CD4-positive, alpha-beta T cell treated with Interferon gamma for 1 hour (primary cell): ENCODE results near the gene JPT1.
A peak's percentile ranks its signal among the peaks of the same experiment; 100 is the strongest.
"Not testable (repeated sequence)": the region's sequence is repeated elsewhere in the genome, so short reads cannot be mapped to it uniquely, and the experiment has no call there.

ENCODE experiments used
- DNase-seq: peaks from one replicate; pipeline ENCODE4 v3.0.0-alpha.2; 2020

JPT1 gene

GRCh38 chr17:75129576-75129975 lies 24.7 kb downstream of the JPT1 start:
- no peak for DNase-seq

- no peak for DNase-seq
These were observed 25.4 kb downstream of the JPT1 start for GRCh38 chr17:75128694-75129505.

- not testable (repeated sequence) for DNase-seq
These were observed 26.4 kb downstream of the JPT1 start for GRCh38 chr17:75127936-75128335.

- no peak for DNase-seq
These were observed 27.4 kb downstream of the JPT1 start for GRCh38 chr17:75126954-75127353.

- no peak for DNase-seq
These were observed 28.3 kb downstream of the JPT1 start for GRCh38 chr17:75125984-75126383.

- DNase-seq = no peak
These were observed 29.5 kb downstream of the JPT1 start for GRCh38 chr17:75124819-75125162.

GRCh38 chr17:75124041-75124818 lies 30.1 kb downstream of the JPT1 start:
- DNase-seq = peak; percentile 45

GRCh38 chr17:75118307-75118706 lies 36.0 kb downstream of the JPT1 start:
- DNase-seq = no peak

GRCh38 chr17:75116737-75117136 lies 37.6 kb downstream of the JPT1 start:
- no peak for DNase-seq

- DNase-seq = no peak
These were observed 38.8 kb downstream of the JPT1 start for GRCh38 chr17:75115555-75115954.

GRCh38 chr17:75114552-75115314 lies 39.6 kb downstream of the JPT1 start:
- DNase-seq = no peak

GRCh38 chr17:75113798-75114551 lies 40.3 kb downstream of the JPT1 start:
- DNase-seq = peak; percentile 85

GRCh38 chr17:75111777-75112335 lies 42.5 kb downstream of the JPT1 start:
- no peak for DNase-seq

- DNase-seq = no peak
These were observed 43.9 kb downstream of the JPT1 start for GRCh38 chr17:75110234-75110937.

GRCh38 chr17:75109407-75110233 lies 44.7 kb downstream of the JPT1 start, which contains the start of gene ARMC7:
Gene ARMC7 (plus strand): TSS chr17:75109969. CDS start chr17:75110289, 320 bp downstream.
- DNase-seq = peak; percentile 89

GRCh38 chr17:75109046-75109406 lies 45.3 kb downstream of the JPT1 start:
- no peak for DNase-seq

GRCh38 chr17:75108193-75108592 lies 46.1 kb downstream of the JPT1 start:
- no peak for DNase-seq

- no peak for DNase-seq
These were observed 48.9 kb downstream of the JPT1 start for GRCh38 chr17:75105126-75106080.
